Renal pelvis (tissue), 12 donors: Measurements from ENCODE around the gene CCDC85C. TPM values are rescaled to one million over a fixed set of nuclear protein-coding genes. Genes with fewer than 3 reads are reported as not detected.
"Not testable (repeated sequence)": the region's sequence is repeated elsewhere in the genome, so short reads cannot be mapped to it uniquely, and the experiment has no call there.

Experiments used
- DNase-seq: peaks from one replicate; pipeline ENCODE4 v3.0.0-alpha.2; 2013
- long read RNA-seq, 16 experiments: transcript quantifications; one replicate each; lab custom pipeline, GENCODE V29; 2026
- polyA plus RNA-seq, 3 donors: library from polyadenylated mRNA; unstranded; fragments of 120-200 nt; gene quantifications; one replicate each; pipeline ENCODE4 v1.2.1, GENCODE V29; 2013; ENCODE audit not compliant: insufficient read length in 3 of 3

CCDC85C gene
- polyA plus RNA-seq: 10 to 100 TPM; 28.9 to 36.7 (median 34.5) TPM
- long read RNA-seq, donor 1, full-length matches to known transcripts: 6 of 6 reads
- long read RNA-seq, donor 1, partial matches to known transcripts: 0 of 6 reads
- long read RNA-seq, donor 1, other reads (novel, unspliced or antisense): 0 of 6 reads
- long read RNA-seq, donor 2, full-length matches to known transcripts: 3 of 19 reads
- long read RNA-seq, donor 2, partial matches to known transcripts: 16 of 19 reads
- long read RNA-seq, donor 2, other reads (novel, unspliced or antisense): 0 of 19 reads
- long read RNA-seq, donor 3, full-length matches to known transcripts: 4 of 4 reads
- long read RNA-seq, donor 3, partial matches to known transcripts: 0 of 4 reads
- long read RNA-seq, donor 3, other reads (novel, unspliced or antisense): 0 of 4 reads
- long read RNA-seq, donor 4, full-length matches to known transcripts: 3 of 49 reads
- long read RNA-seq, donor 4, partial matches to known transcripts: 46 of 49 reads
- long read RNA-seq, donor 4, other reads (novel, unspliced or antisense): 0 of 49 reads
- long read RNA-seq, donor 5, full-length matches to known transcripts: 1 of 1 reads
- long read RNA-seq, donor 5, partial matches to known transcripts: 0 of 1 reads
- long read RNA-seq, donor 5, other reads (novel, unspliced or antisense): 0 of 1 reads
- long read RNA-seq, donor 6, full-length matches to known transcripts: 2 of 2 reads
- long read RNA-seq, donor 6, partial matches to known transcripts: 0 of 2 reads
- long read RNA-seq, donor 6, other reads (novel, unspliced or antisense): 0 of 2 reads
- long read RNA-seq, donor 7, full-length matches to known transcripts: 4 of 16 reads
- long read RNA-seq, donor 7, partial matches to known transcripts: 12 of 16 reads
- long read RNA-seq, donor 7, other reads (novel, unspliced or antisense): 0 of 16 reads
- long read RNA-seq, donor 8: 0 reads
- long read RNA-seq, donor 9, full-length matches to known transcripts: 7 of 109 reads
- long read RNA-seq, donor 9, partial matches to known transcripts: 102 of 109 reads
- long read RNA-seq, donor 9, other reads (novel, unspliced or antisense): 0 of 109 reads
- long read RNA-seq, donor 10, full-length matches to known transcripts: 7 of 7 reads
- long read RNA-seq, donor 10, partial matches to known transcripts: 0 of 7 reads
- long read RNA-seq, donor 10, other reads (novel, unspliced or antisense): 0 of 7 reads
- long read RNA-seq, donor 11, full-length matches to known transcripts: 4 of 53 reads
- long read RNA-seq, donor 11, partial matches to known transcripts: 49 of 53 reads
- long read RNA-seq, donor 11, other reads (novel, unspliced or antisense): 0 of 53 reads
- long read RNA-seq, donor 12, full-length matches to known transcripts: 10 of 10 reads
- long read RNA-seq, donor 12, partial matches to known transcripts: 0 of 10 reads
- long read RNA-seq, donor 12, other reads (novel, unspliced or antisense): 0 of 10 reads
- long read RNA-seq, donor 13, full-length matches to known transcripts: 3 of 3 reads
- long read RNA-seq, donor 13, partial matches to known transcripts: 0 of 3 reads
- long read RNA-seq, donor 13, other reads (novel, unspliced or antisense): 0 of 3 reads
- long read RNA-seq, donor 14: 0 reads
- long read RNA-seq, donor 15: 0 reads
- long read RNA-seq, donor 16, full-length matches to known transcripts: 2 of 2 reads
- long read RNA-seq, donor 16, partial matches to known transcripts: 0 of 2 reads
- long read RNA-seq, donor 16, other reads (novel, unspliced or antisense): 0 of 2 reads

DNA sequence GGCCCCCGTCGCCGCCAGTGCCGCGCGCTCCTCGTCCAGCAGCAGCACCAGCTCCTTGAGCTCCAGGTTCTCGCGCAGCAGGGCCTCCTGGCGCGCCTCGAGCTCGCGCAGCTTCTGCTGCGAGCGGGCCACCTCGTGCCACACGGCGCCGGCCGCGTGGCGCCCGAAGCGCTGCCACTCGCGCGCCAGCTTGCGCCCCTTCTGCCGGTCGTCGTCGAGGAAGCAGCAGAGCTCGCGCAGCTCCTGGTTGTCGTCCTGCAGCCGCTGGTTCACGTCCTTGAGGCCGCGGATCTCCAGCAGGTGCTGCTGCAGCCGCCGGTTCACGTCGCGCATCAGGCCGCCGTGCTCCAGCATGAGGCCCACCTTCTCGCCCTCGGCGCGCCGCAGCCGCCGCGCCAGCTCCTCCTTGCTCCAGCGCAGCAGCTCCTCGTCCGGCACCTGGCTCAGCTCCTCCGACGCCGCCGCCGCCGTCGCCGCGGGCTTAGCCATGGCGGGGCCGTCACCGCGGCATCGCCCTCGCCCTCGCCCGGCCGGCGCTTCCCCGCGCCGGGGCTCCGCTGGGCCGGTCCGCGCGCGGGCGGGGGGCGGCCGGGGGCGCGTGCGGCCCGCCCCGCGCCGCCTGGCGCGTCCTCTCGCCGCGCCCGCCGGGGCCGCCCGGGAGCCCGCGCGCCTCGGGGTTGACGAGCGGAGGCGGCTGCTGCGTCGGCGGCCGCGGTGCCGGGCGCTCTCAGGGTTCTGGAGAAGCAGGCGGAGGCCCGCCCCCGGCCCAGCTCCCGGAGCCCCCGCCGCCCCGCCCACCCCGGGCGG lies at the start of gene CCDC85C:
CCDC85C (minus strand) TSS at position 737 of the 807 bp plus-strand sequence; CDS start at position 489, 248 bp downstream.
- DNase-seq: no peak

DNA sequence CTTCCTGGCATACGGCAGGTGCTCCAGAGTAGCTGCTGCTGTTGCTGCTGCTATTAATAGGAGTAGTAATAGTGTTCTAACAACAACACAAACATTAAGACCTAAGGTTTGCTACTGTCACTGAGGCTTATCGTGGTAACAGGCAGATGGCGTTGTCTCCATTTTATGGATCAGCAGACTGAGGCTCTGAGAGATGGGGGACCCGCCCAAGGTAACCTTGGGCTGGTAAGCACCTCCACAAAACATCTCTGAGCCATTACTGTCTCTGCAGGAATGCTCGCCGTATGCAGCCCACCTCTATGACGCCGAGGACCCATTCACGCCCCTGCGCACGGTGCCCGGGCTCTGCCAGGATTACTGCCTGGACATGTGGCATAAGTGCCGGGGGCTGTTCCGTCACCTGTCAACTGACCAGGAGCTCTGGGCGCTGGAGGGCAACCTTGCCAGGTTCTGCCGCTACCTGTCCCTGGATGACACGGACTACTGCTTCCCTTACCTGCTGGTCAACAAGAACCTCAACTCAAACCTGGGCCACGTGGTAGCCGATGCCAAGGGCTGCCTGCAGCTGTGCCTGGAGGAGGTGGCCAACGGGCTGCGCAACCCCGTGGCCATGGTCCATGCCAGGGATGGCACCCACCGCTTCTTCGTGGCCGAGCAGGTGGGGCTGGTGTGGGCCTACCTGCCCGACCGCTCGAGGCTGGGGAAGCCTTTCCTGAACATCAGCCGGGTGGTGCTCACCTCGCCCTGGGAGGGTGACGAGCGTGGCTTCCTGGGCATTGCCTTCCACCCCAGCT lies 48.1 kb upstream of the CCDC85C start:
- no peak for DNase-seq

DNA sequence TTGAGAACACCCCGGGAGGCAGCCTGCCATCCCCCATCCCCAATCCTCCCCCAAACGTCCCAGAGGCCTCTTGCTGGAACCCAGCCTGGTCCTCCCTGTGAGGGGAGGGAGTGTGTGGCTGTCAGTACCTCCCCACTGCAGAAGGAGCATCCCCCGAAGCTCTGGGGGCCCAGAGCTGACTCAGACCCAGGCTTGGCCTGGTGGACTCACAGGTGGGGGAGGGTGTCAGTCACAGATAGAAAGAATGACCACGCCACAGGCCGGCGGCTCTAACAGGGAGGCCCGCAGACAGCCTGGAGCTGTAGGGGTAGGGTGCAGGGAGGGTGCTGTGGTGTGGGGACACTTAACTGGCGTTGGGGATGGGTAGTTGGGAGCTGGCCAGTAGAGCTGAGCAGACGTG lies 46.2 kb upstream of the CCDC85C start:
- no peak for DNase-seq

DNA sequence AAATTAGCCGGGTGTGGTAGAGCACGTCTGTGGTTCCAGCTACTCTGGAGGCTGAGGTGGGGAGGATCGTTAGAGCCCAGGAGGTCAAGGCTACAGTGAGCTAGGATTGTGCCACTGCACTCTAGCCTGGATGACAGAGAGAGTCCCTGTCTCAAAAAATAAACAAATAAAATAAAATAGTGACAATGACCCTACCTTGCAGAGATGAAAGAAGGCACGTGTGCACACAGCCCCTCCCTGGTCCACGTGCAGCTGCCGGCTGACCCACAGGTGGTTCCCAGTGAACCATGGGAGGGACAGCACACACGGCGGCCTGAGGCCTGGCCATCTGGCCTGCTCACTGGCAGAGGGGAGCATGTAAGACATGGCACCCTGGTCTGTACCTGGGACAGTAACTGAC lies 45.6 kb upstream of the CCDC85C start:
- DNase-seq: no peak

DNA sequence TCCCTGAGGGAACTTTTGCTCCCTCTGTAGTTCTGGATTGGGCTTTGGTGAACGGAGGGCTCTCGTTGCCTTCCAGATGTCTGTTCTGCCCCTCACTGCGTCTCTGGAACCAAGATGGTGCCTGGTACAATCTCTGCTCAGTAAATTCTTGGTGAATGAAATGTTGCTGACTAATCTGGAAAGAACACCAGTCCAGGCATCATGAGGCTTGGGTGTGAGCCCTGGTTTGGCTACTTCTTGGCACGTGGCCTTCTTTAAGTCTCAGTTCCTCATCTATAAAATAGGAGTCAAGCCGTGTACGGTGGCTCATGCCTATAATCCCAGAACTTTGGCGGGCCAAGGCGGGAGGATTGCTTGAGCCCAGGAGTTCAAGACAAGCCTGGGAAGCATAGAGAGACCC lies 45.2 kb upstream of the CCDC85C start:
- DNase-seq: no peak

DNA sequence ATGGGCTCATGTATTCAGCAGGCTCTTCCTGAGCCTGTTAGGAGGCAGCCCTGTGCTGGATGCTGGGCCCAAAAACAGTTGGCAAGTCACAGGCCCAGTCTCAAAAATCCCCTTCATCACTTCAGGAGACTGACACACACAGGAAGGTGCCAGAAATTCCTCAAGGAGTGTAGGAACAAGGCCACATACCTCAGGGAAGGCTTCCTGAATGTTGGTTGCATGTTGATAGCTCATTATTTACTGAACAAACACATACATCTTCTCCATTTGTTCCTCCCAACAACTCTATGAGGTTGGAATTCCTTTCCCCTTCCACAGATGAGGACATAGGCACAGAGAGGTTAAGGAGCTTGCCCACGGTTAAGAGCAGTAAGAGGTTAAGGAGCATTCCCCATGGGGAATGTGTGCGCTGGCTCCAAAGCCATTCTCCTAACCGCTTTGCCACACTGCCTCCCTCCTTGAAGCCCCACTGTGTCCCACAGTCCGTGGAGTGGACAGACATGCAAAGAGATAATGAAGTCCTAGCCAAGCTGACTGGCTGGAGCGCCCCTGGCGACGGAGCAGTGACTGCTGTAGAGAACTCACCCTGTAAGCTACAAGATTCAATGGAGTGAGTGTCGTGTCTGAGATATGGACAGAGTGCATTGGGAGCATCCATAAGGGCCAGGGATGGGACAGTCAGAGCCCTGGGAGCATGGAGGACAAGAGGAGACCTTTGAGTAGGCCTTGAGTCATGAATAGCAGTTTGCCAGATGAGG lies 44.2 kb upstream of the CCDC85C start:
- no peak for DNase-seq

DNA sequence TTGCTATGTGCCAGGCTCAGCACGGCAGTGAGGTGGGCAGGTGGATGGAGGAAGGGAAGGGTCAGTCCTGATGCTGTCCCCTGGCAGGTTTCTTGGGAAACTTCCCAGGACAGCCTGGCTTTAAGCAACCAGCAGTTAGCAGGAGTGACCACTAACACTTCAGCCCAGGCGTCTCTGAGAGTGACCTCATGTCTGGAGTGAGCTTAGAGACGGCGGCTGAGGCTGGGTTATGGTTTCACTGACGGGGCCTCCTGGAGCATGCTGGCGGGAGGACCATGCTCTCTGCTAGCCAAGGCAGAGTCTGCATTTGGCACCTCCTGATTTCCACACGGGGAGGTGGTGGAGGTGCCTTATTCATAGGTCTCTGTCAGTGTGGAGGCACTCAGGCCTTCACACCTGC lies 43.4 kb upstream of the CCDC85C start:
- DNase-seq: no peak

DNA sequence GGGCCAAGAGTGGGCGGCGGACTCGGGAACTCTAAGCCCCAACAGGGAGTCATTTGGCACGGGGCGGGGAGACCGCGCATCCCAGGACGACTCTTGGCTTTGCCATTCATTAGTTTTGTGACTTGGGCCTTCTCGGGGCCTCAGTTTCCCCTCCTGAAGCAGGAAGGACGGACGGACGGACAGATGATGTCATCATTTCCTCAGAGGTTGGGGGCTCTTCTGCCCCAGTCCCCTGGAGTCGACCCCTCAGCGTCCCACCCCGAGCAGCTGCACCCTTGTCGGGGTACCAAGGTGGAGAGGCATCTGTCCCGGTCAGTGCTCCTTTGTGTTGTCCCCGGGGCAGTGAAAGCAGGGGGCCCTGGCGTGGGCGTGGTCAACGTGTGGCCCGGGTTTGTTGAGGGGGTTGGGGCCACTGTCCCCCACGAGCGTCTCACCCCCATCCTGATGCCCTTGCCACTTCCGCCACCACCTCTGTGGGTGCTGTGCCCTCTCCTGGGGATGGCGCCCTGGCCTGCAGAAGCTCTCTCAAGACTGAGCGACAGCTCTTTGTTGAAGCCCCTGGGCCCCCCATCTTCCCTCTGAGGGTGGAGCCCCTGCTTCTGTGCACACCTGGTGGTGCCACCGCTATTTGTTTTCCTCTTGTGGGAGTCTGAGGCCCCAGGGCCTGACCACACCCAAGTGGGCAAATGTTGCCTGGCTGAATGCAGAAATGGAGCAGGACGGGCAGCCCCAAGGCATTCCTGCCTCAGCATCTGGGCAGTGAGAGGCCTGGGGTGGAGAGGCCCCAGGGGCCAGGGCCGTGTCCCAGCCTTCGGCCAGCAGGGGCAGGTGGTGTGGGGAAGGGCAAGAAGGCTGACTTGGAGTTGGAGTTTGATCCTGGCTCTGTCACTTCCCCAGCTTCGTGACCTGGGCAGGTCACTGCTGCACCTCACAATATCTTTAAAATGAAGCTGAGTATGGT lies 41.8 kb upstream of the CCDC85C start:
- DNase-seq: no peak

DNA sequence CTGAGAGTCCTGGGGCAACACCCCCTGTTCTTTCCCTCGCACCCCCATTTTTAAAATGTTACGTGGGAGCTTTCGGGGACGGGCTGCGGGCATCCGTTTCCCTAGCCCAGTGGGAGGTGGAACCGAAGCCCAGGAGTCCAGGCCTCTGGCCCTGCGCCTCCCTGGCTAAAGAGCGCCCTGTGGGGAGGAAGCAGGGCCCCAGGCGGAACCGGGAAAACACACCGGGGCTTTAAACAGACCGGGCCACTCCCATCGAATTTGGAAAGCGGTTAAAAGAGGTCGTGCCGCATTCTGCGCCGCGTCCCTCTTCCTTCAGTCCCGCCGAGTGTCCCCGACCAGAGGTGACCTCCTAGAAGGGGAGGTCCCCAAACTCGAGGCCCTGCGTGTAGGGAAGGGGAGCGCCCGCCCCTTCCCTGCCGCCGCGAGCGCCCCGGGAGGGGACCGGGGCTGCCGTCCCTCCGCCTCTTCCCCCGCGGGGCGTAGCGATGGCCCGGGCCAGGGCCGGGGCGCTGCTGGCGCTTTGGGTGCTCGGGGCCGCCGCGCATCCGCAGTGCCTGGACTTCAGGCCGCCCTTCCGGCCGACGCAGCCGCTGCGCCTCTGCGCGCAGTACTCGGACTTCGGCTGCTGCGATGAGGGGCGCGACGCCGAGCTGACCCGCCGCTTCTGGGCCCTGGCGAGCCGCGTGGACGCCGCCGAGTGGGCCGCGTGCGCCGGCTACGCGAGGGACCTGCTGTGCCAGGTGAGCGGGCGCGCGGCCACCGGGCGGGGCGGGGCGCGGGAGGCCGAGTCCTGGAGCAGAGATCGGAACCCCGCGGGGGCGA lies 40.9 kb upstream of the CCDC85C start, which contains the start of gene HHIPL1:
HHIPL1 (plus strand) TSS at position 407 of the 822 bp plus-strand sequence; CDS start at position 486, 79 bp downstream.
- no peak for DNase-seq

DNA sequence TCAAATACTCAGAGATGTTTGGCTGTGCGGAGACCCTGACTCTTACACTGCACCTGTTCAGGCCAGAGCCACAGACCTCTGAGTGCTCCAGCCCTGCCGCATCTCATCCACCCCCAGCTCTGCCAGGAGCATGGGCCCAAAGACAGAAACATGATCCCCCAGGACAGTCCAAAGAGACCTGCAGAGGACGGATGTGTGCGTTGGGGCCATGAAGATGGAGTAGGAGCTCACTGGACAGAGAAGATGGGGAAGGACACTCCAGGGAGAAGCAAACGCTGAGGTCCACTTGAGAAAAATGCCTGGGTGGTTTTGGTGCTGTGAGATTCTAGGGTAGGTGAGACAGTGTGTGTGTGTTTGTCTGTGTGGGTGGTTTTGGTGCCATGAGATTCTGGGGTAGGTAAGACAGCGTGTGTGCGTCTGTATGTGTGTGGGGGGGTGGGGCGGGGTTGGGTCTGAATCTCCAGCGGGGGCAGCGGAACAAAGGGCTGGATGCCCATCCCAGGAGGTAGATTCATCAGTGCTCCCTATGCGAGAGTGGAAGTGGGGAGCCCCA lies 40.1 kb upstream of the CCDC85C start:
- DNase-seq: no peak

DNA sequence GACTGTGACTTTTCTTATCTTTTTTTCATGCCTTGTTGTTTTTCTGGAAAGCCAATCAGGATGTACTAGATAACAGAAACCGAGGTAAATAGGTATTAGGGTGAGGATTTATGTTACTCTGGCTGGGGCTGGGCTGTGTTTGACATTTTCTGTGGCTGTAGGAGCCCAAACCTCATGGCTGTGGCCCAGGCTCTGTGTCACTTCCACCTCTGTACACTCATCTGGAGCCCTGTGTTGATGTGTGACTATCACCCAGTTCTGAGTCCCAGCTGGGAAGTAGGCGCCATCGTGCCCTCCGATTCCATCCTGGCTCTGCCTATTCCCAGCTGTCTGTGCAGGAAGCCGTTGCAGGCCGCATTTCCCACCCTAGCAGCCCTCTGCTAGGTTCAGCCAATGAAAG lies 39.3 kb upstream of the CCDC85C start:
- no peak for DNase-seq

DNA sequence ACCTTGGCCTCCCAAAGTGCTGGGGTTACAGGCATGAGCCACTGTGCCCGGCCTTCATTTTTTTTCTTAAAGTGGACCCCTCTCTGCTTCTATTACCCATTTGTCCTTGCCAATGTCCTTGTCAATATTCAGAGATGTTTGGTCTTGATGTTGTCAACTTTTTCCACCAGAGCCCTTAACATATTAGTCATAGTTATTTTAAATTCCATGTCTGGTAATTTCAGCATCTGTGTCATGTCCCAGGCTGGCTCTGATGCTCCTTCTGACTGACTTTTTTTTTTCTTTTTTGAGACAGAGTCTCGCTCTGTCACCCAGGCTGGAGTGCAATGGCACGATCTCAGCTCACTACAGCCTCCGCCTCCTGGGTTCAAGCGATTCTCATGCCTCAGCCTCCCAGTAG lies 38.8 kb upstream of the CCDC85C start:
- DNase-seq: not testable (repeated sequence)

DNA sequence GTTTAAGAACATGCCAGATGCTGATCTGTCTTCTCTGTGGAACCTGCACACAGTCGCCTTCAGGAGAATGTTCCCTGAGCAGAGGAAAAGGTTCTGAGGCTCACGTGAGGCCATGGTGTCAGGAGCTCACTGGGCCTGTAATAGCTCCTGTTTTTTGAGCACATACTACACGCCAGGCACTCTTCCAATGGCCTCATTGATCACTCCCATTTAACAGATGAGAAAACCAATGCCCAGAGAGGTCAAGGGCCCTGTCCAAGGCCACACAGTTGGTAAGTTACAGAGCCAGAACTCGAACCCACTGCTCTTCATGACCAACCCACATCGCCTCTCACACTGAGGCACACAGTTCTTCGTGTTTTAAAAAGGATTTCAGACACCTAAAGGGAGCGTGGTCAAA lies 33.6 kb upstream of the CCDC85C start:
- DNase-seq: no peak

DNA sequence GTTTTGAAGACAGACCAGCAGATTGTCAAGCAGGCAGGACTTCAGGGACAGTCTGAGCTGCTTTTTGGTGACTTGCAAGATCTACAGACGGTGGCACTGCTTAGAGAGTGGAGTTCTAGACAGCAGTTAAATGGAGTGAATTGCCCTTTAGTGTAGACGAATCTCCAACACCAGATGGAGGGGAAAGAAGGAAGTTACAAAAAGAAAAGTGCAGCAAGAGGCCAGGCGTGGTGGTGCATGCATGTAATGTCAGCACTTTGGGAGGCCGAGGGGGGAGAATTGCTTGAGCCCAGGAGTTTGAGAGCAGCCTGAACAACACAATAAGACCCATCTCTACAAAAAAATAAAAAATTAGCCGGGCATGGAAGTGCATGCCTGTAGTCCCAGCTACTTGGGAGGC lies 32.5 kb upstream of the CCDC85C start:
- DNase-seq: no peak

DNA sequence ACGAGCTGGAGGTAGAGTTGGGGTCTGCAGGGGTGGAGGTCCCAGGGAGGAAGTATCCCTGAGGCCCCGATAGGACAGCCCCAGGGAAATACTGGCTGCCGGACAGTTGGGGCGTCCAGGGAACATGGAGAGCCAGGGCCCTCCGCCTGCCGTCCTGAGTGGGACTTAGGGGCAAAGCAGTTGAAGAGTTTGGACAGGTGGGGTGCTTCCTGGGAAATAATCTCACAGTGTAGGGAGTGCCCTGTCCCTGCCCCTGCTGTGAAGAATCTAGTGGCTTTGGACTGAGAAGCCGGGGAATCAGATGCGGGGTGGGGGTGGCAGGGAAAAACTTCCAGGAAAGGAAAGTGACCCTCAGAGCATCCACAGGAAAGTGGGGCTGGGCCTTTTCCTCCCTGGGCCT lies 31.1 kb upstream of the CCDC85C start:
- DNase-seq: no peak

DNA sequence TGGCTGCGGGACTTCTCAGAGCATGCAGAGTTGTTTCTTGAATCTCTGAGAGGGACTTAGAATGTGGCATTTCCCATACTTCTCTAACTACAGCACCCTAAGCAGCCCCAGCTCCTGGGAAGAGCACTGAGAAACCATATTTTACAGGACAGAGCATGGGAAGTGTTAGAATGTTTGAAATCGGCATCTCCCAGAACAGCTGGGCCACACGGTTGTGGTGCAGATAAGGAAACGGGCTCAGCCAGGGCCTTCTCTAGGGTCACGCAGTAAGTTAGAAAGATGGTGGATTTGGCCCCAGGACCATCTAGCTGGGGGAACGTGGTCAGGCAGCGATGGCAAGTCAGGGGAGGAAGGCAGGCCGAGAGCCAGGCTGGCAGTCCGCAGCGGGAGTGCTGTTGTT lies 30.4 kb upstream of the CCDC85C start:
- no peak for DNase-seq
